Neural cell (in vitro differentiated cells): ENCODE measurements around the gene ONECUT3.

ENCODE experiments used
- EZH2 ChIP-seq: fragments of 200-600, 300-800 bp; shearing (Covaris generic), sonication (generic); IDR thresholded peaks from 2 replicates; pipeline ENCODE4 v1.6.1; 2014; ENCODE audit warnings: antibody characterized with exemption, low read length, borderline replicate concordance, mild to moderate bottlenecking; ENCODE audit not compliant: insufficient read depth, poor library complexity, severe bottlenecking
- POLR2AphosphoS5 ChIP-seq: IDR thresholded peaks from 2 replicates; pipeline ENCODE4 v1.6.1; 2012
- TAF1 ChIP-seq: IDR thresholded peaks from 2 replicates; pipeline ENCODE4 v1.6.1; 2012; ENCODE audit warnings: low read depth
- TF ChIP-seq, protein P1 (sequence below): fragments of 450-650 bp; IDR thresholded peaks from 2 replicates; pipeline ENCODE4 v1.5.1; 2014; ENCODE audit warnings: antibody characterized with exemption, mild to moderate bottlenecking, moderate library complexity; ENCODE audit not compliant: poor library complexity, severe bottlenecking

DNA sequence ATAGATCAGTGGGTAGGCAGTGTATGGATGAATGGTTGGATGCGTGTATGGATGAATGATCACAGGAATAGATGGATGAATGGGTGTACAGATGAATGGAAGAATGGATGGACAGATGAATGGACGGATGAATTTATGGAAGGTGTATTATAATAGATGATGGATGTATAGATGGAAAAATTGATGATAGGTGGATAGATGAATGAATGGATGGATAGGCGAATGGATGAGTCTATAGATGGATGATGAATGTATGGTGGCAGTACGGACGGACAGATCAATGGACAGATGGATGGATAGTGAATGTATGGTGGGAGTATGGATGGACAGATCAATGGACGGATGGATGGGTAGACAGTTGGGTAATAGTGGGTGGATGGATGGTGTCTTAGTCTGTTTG lies 49.0 kb upstream of the ONECUT3 start:
- TF ChIP-seq, protein P1, sequence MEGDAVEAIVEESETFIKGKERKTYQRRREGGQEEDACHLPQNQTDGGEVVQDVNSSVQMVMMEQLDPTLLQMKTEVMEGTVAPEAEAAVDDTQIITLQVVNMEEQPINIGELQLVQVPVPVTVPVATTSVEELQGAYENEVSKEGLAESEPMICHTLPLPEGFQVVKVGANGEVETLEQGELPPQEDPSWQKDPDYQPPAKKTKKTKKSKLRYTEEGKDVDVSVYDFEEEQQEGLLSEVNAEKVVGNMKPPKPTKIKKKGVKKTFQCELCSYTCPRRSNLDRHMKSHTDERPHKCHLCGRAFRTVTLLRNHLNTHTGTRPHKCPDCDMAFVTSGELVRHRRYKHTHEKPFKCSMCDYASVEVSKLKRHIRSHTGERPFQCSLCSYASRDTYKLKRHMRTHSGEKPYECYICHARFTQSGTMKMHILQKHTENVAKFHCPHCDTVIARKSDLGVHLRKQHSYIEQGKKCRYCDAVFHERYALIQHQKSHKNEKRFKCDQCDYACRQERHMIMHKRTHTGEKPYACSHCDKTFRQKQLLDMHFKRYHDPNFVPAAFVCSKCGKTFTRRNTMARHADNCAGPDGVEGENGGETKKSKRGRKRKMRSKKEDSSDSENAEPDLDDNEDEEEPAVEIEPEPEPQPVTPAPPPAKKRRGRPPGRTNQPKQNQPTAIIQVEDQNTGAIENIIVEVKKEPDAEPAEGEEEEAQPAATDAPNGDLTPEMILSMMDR: no peak
- no peak for TF ChIP-seq POLR2AphosphoS5
- no peak for TF ChIP-seq TAF1
- TF ChIP-seq EZH2: no peak
